Stomach (tissue), 9 donors: ENCODE measurements around the gene EDDM13. TPM values are rescaled to one million over a fixed set of nuclear protein-coding genes. Genes with fewer than 3 reads are reported as not detected.

Experiments used
- DNase-seq, 2 donors: peaks; one replicate each; pipeline versions ENCODE4 v3.0.0 to v3.0.0-alpha.2; 2013 to 2019
- H3K27ac ChIP-seq, 5 donors: fragments of 200-600 bp in 4 of 5; sonication (generic) in 4 of 5; one replicate each; pipeline ENCODE4 v1.5.1; 2013 to 2019; ENCODE audit warnings: mild to moderate bottlenecking in 1 of 5, moderate library complexity in 1 of 5
- H3K27me3 ChIP-seq, 3 donors: fragments of 200-600 bp; sonication (generic); one replicate each; pipeline ENCODE4 v1.5.1; 2017 to 2019; ENCODE audit warnings: mixed run types in 1 of 3
- H3K36me3 ChIP-seq, 4 donors: fragments of 200-600 bp; sonication (generic); 1 replicate in 3 of 4; 2 replicates in 1 of 4; pipeline ENCODE4 v1.5.1; 2016 to 2019
- H3K4me1 ChIP-seq, 4 donors: fragments of 200-600 bp; sonication (generic); one replicate each; pipeline ENCODE4 v1.5.1; 2016 to 2019
- H3K4me3 ChIP-seq, 4 donors: fragments of 200-600 bp; sonication (generic) in 3 of 4; one replicate each; pipeline ENCODE4 v1.5.1; 2016 to 2019; ENCODE audit warnings: mild to moderate bottlenecking in 1 of 4
- H3K9me3 ChIP-seq, 4 donors: fragments of 200-600 bp; sonication (generic); one replicate each; pipeline ENCODE4 v1.5.1; 2016 to 2019
- CTCF ChIP-seq, 7 experiments: fragments of 450-650 bp in 4 of 7; fragments of 200-600 bp in 3 of 7; sonication (generic) in 3 of 7; IDR thresholded peaks; one replicate each; pipeline ENCODE4 v1.5.1; 2016 to 2019; ENCODE audit warnings: antibody characterized with exemption in 7 of 7, control low read depth in 2 of 7, mild to moderate bottlenecking in 1 of 7
- EP300 ChIP-seq: sonication (generic); formaldehyde crosslinking; IDR thresholded peaks from one replicate; pipeline ENCODE4 v1.6.1; 2017; ENCODE audit warnings: antibody characterized with exemption
- POLR2A ChIP-seq, 4 donors: fragments of 450-650 bp; IDR thresholded peaks; one replicate each; pipeline ENCODE4 v1.6.1; 2016; ENCODE audit warnings: antibody characterized with exemption in 4 of 4, control low read depth in 2 of 4, mild to moderate bottlenecking in 1 of 4, moderate library complexity in 1 of 4
- POLR2AphosphoS5 ChIP-seq, 3 donors: sonication (generic); formaldehyde crosslinking; IDR thresholded peaks; one replicate each; pipeline ENCODE4 v1.6.1; 2016; ENCODE audit warnings: antibody characterized with exemption in 3 of 3
- WGBS, 5 donors: extraction: QIAGEN DNeasy Blood & Tissue Kit in 3 of 5; methylation state at CpG; one replicate each; pipeline versions ENCODE4 v1.1.5 to v1.1.7; 2013 to 2018; 5-methylcytosine and 5-hydroxymethylcytosine counted together
- intact Hi-C: fragments of 100-400 bp; cut with DNase I; formaldehyde crosslinking; loops from one replicate; pipeline ENCODE4 v1.15.1; 2023; ENCODE audit warnings: low total_unique reads
- polyA plus RNA-seq, 3 donors: library from polyadenylated mRNA; stranded (reverse); fragments of 200-250 nt; gene quantifications; one replicate each; pipeline ENCODE4 v1.2.3, GENCODE V29; 2013
- total RNA-seq, 5 donors: library from RNA; depleted of rRNA; stranded (reverse); fragments of >200 nt; gene quantifications; one replicate each; pipeline versions ENCODE4 v1.1.0 to v1.2.3, GENCODE V29; 2014 to 2016
- donor health status: healthy with polysubstance abuse.
- donor health status: Bipolar disorder and iron deficiency.
- donor health status: healthy.

Gene EDDM13
- total and polyA plus RNA-seq, 8 donors, result 1.6 TPM; not detected in 7

GRCh38 chr19:56290104-56290503 lies 17.6 kb downstream of the EDDM13 start:
- no peaks in the 10 kb centered on the region for H3K9me3 ChIP-seq
- no peaks in the 10 kb centered on the region for H3K27me3 ChIP-seq
- H3K4me1 ChIP-seq, result no peaks in the 10 kb centered on the region
- H3K36me3 ChIP-seq, result peaks cover 0 to 45% (median 36%) of the 10 kb centered on the region in 4 donors
- no peak for DNase-seq
- TF ChIP-seq POLR2A (IDR thresholded peaks at IDR 0.05) (no peak), CTCF (IDR thresholded peaks at IDR 0.05) (no peak), EP300 (no peak), POLR2AphosphoS5 (IDR thresholded peaks at IDR 0.05) (no peak)
- no peak overlapping the region for H3K27ac ChIP-seq
- intact Hi-C loops, result no loop called here
- H3K4me3 ChIP-seq, result no peak overlapping the region

- WGBS, 5 donors, result 87 to 95% (median 91%) methylated on average over 6 of the region's 6 CpGs
- TF ChIP-seq EP300 (no peak), POLR2A (IDR thresholded peaks at IDR 0.05) (no peak), CTCF (IDR thresholded peaks at IDR 0.05) (no peak), POLR2AphosphoS5 (IDR thresholded peaks at IDR 0.05) (no peak)
- H3K36me3 ChIP-seq, result peaks cover 3 to 63% (median 53%) of the 10 kb centered on the region in 4 donors
- DNase-seq, result no peak
- no peaks in the 10 kb centered on the region for H3K27me3 ChIP-seq
- H3K27ac ChIP-seq, result no peak overlapping the region
- intact Hi-C loops, result no loop called here
- H3K4me3 ChIP-seq, result no peak overlapping the region
- no peaks in the 10 kb centered on the region for H3K9me3 ChIP-seq
- H3K4me1 ChIP-seq, result no peaks in the 10 kb centered on the region
Observed at GRCh38 chr19:56291867-56292266, 19.3 kb downstream of the EDDM13 start.

- no peak for DNase-seq
- intact Hi-C loops, result no loop called here
- Histone ChIP-seq H3K27ac (no peak overlapping the region), H3K4me1 (no peaks in the 10 kb centered on the region), H3K9me3 (no peaks in the 10 kb centered on the region), H3K27me3 (no peaks in the 10 kb centered on the region), H3K4me3 (no peak overlapping the region), H3K36me3 (peaks cover 3 to 68% (median 53%) of the 10 kb centered on the region in 4 donors)
- 74 to 86% (median 83%) methylated on average over 4 of the region's 4 CpGs for WGBS, 5 donors
- TF ChIP-seq POLR2A (IDR thresholded peaks at IDR 0.05) (no peak), POLR2AphosphoS5 (IDR thresholded peaks at IDR 0.05) (no peak), EP300 (no peak), CTCF (IDR thresholded peaks at IDR 0.05) (no peak)
Observed at GRCh38 chr19:56294549-56294948, 22.0 kb downstream of the EDDM13 start.

DNA sequence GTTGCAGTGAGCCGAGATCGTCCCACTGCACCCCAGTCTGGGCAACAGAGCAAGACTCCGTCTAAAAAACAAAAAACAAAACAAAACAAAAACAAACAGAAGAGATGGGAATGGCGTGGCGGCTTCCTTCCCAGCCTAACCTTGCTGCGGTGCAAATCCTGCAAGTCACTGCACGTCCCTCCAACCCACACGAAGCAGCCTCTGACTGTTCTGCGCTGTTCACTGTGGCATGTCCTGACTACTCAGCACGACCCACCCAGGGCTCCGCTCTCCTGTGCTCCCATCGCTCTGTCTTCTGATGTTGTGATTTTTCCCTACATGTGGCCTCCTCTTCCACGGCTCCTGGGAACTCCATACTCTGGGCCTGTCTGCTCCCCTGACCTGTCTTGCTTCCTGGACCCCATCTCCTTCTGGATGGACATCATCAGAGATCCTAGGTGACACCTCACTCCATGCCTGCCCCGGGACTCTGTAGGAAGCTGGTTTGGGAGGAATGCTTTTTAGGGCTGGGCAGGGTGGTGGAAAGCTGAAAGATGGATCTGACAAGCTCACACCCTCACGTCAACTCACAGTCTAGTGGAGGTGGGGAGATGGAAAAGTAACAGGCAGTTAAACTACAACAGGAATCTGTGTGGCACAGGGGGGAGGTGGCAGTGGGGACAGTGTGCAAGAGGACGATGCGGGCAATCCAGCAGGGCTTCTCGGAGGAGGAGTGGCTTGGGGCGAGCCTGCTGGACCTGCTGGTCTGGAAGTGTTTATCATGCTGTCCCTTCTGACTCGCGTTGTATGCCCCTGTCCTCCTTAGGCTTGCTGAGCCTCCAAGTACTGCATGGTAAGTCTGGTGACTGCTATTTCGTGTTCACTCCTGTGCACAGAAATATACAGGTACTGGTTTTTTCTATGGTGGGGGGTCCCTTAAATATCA lies 23.2 kb downstream of the EDDM13 start:
- H3K9me3 ChIP-seq, result no peaks in the 10 kb centered on the region
- intact Hi-C loops, result no loop called here
- H3K4me1 ChIP-seq, result no peaks in the 10 kb centered on the region
- DNase-seq, result no peak
- peaks cover 3 to 68% (median 50%) of the 10 kb centered on the region in 4 donors for H3K36me3 ChIP-seq
- no peak overlapping the region for H3K4me3 ChIP-seq
- TF ChIP-seq POLR2AphosphoS5 (IDR thresholded peaks at IDR 0.05), result no peak
- TF ChIP-seq CTCF (IDR thresholded peaks at IDR 0.05), result no peak
- TF ChIP-seq POLR2A (IDR thresholded peaks at IDR 0.05), result no peak
- no peak for TF ChIP-seq EP300
- no peaks in the 10 kb centered on the region for H3K27me3 ChIP-seq
- H3K27ac ChIP-seq, result no peak overlapping the region
- WGBS, 5 donors, result 91 to 96% (median 93%) methylated on average over 22 of the region's 22 CpGs
